PFSK-1 (cell line): ENCODE data around the gene TEF.

Source experiments
- FOXP2 ChIP-seq: optimal IDR thresholded peaks from 2 replicates; pipeline ENCODE3; 2011; ENCODE audit warnings: borderline replicate concordance, control low read depth, inconsistent platforms; ENCODE audit not compliant: insufficient read depth; ENCODE audit errors: extremely low read length, extremely low read depth
- POLR2AphosphoS5 ChIP-seq: IDR thresholded peaks from 2 replicates; pipeline ENCODE4 v1.6.1; 2012; ENCODE audit warnings: low read depth, mild to moderate bottlenecking, control low read depth, low read length, moderate library complexity
- REST ChIP-seq, 2 experiments: IDR thresholded peaks; 2 replicates each; pipeline versions ENCODE4 v1.6.1 to v1.8.0; 2011 to 2012; ENCODE audit warnings: low read depth in 2 of 2, low read length in 2 of 2, control low read depth in 1 of 2, inconsistent platforms in 1 of 2, mild to moderate bottlenecking in 1 of 2, moderate library complexity in 1 of 2; ENCODE audit not compliant: insufficient read depth in 1 of 2
- SIN3A ChIP-seq: IDR thresholded peaks from 2 replicates; pipeline ENCODE4 v1.6.1; 2012; ENCODE audit warnings: mild to moderate bottlenecking, low read length, moderate library complexity, borderline replicate concordance; ENCODE audit not compliant: insufficient read depth
- TAF1 ChIP-seq: IDR thresholded peaks from 2 replicates; pipeline ENCODE4 v1.6.1; 2012; ENCODE audit warnings: low read length, control low read depth, borderline replicate concordance; ENCODE audit not compliant: insufficient read depth

GRCh38 chr22:41352058-41352457, 29.7 kb upstream of the TEF start:
- TF ChIP-seq REST (IDR thresholded peaks at IDR 0.05; ENCODE audit: insufficient read depth in 1 of 2, low read depth in 2 of 2, low read length in 2 of 2) (no peak), SIN3A (no peak), POLR2AphosphoS5 (no peak), FOXP2 (no peak), TAF1 (no peak)
